H1 (cell line): ENCODE data around the gene ITPK1. TPM values are rescaled to one million over a fixed set of nuclear protein-coding genes. Genes with fewer than 3 reads are reported as not detected.
A peak's percentile ranks its signal among the peaks of the same experiment; 100 is the strongest.

Experiments
- ASH2L ChIP-seq: fragments of 200-600, 300-600 bp; sonication (generic); IDR thresholded peaks from one replicate; pipeline ENCODE4 v1.7.1; 2017; ENCODE audit warnings: low read length
- BACH1 ChIP-seq: IDR thresholded peaks from 2 replicates; pipeline ENCODE4 v1.6.1; 2012; ENCODE audit warnings: low read length, improper control_type of control experiment
- BCL11A ChIP-seq, 2 experiments: IDR thresholded peaks; one replicate each; pipeline ENCODE4 v1.6.1; 2011; ENCODE audit warnings: low read depth in 2 of 2, low read length in 2 of 2, mild to moderate bottlenecking in 2 of 2
- BRCA1 ChIP-seq: IDR thresholded peaks from 2 replicates; pipeline ENCODE4 v1.6.1; 2012; ENCODE audit warnings: low read depth, low read length, improper control_type of control experiment
- CEBPB ChIP-seq: IDR thresholded peaks from 2 replicates; pipeline ENCODE4 v1.6.1; 2012; ENCODE audit warnings: low read depth, low read length
- CHD1 ChIP-seq: IDR thresholded peaks from 2 replicates; pipeline ENCODE4 v1.6.1; 2012; ENCODE audit warnings: low read depth, low read length, improper control_type of control experiment
- CHD2 ChIP-seq: IDR thresholded peaks from 2 replicates; pipeline ENCODE4 v1.6.1; 2012; ENCODE audit warnings: low read length, improper control_type of control experiment
- GABPA ChIP-seq: IDR thresholded peaks from 2 replicates; pipeline ENCODE4 v1.6.1; 2011; ENCODE audit warnings: mild to moderate bottlenecking, low read length, moderate library complexity, borderline replicate concordance; ENCODE audit not compliant: insufficient read depth
- HDAC2 ChIP-seq, 2 experiments: fragments of 300-600 bp in 1 of 2; sonication (generic) in 1 of 2; IDR thresholded peaks; 2 replicates each; pipeline ENCODE4 v1.6.1; 2011 to 2012; ENCODE audit warnings: low read depth in 2 of 2, low read length in 2 of 2, mild to moderate bottlenecking in 2 of 2, moderate library complexity in 2 of 2, borderline replicate concordance in 1 of 2, inconsistent platforms in 1 of 2
- KDM4A ChIP-seq: IDR thresholded peaks from one replicate; pipeline ENCODE4 v1.7.1; 2012; ENCODE audit warnings: low read depth, mild to moderate bottlenecking, moderate library complexity, low read length, inconsistent platforms; ENCODE audit not compliant: severe bottlenecking
- MAFK ChIP-seq: IDR thresholded peaks from 2 replicates; pipeline ENCODE4 v1.6.1; 2012; ENCODE audit warnings: low read depth, mild to moderate bottlenecking, improper control_type of control experiment, low read length
- MAX ChIP-seq: IDR thresholded peaks from 2 replicates; pipeline ENCODE4 v1.6.1; 2012; ENCODE audit warnings: inconsistent platforms
- POLR2A ChIP-seq, 2 experiments: IDR thresholded peaks; 1 replicate in 1 of 2; 2 replicates in 1 of 2; pipeline ENCODE4 v1.6.1; 2011; ENCODE audit warnings: low read depth in 2 of 2, low read length in 2 of 2, mild to moderate bottlenecking in 2 of 2; ENCODE audit errors: control extremely low read depth in 1 of 2
- POLR2AphosphoS5 ChIP-seq: IDR thresholded peaks from 2 replicates; pipeline ENCODE4 v1.6.1; 2011; ENCODE audit warnings: low read depth, low read length
- RBBP5 ChIP-seq: IDR thresholded peaks from 2 replicates; pipeline ENCODE4 v1.7.1; 2012; ENCODE audit warnings: low read depth, mild to moderate bottlenecking, inconsistent platforms, low read length, moderate library complexity, borderline replicate concordance
- SIN3A ChIP-seq, 2 experiments: IDR thresholded peaks in 1 of 2; conservative IDR thresholded peaks in 1 of 2; 2 replicates each; pipeline ENCODE4 v1.6.1; 2011 to 2012; ENCODE audit warnings: low read length in 2 of 2, improper control_type of control experiment in 1 of 2, low read depth in 1 of 2, mild to moderate bottlenecking in 1 of 2
- TAF1 ChIP-seq: IDR thresholded peaks from 2 replicates; pipeline ENCODE4 v1.6.1; 2011; ENCODE audit warnings: mild to moderate bottlenecking, low read depth, low read length
- TAF7 ChIP-seq: optimal IDR thresholded peaks from 2 replicates; pipeline ENCODE3; 2011; ENCODE audit warnings: low read depth, mild to moderate bottlenecking, inconsistent platforms, low read length, moderate library complexity, borderline replicate concordance
- TBP ChIP-seq: IDR thresholded peaks from 2 replicates; pipeline ENCODE4 v1.6.1; 2011; ENCODE audit warnings: low read depth, low read length, improper control_type of control experiment
- TEAD4 ChIP-seq: IDR thresholded peaks from 2 replicates; pipeline ENCODE4 v1.6.1; 2012; ENCODE audit warnings: low read depth, low read length, inconsistent platforms, mixed read lengths
- YY1 ChIP-seq: IDR thresholded peaks from 2 replicates; pipeline ENCODE4 v1.6.1; 2011; ENCODE audit warnings: low read depth, mild to moderate bottlenecking, low read length
- ZNF274 ChIP-seq: IDR thresholded peaks from 2 replicates; pipeline ENCODE4 v1.7.0; 2012; ENCODE audit warnings: low read length, borderline replicate concordance; ENCODE audit errors: extremely low read depth
- polyA plus RNA-seq, 7 experiments: library from polyadenylated mRNA; depleted of rRNA in 3 of 7; stranded (reverse) in 5 of 7; unstranded in 2 of 7; fragments of >200 nt in 5 of 7; fragments of 200-250 nt in 2 of 7; gene quantifications; 1 replicate in 5 of 7; 2 replicates in 1 of 7; 4 replicates in 1 of 7; pipeline versions ENCODE4 v1.2.1 to v1.2.3, GENCODE V29; 2011 to 2013; ENCODE audit warnings: missing spikeins in 2 of 7, mixed read lengths in 2 of 7
- total RNA-seq: library from RNA; stranded (reverse); fragmentation: NEBNext Ultra II Directional; extraction: Animal tissue kit (Norgen Biotek cat#: 25700); gene quantifications from 2 replicates; pipeline ENCODE4 v1.2.1, GENCODE V29; 2021

Gene ITPK1
- total and polyA plus RNA-seq, 2 of the 8 experiments (the other 6 are each of a cell fraction or from before 2014, with no cell fraction given), result 108 to 143 TPM

GRCh38 chr14:92922883-92923743, 192.6 kb downstream of the ITPK1 start, which contains the start of gene CHGA (continued):
- TF ChIP-seq GABPA (no peak), POLR2A (IDR thresholded peaks at IDR 0.05; ENCODE audit: control extremely low read depth in 1 of 2, low read depth in 2 of 2, low read length in 2 of 2) (peak in 1 of 2 experiments; percentile 79; a peak in 2 of 3 replicates), TEAD4 (0 out of 2 replicates have a peak, but pooled peaks have one; percentile 8), TAF7 (no peak), RBBP5 (peak; percentile 78; the same call in 1 of the 2 replicates), KDM4A (peak; percentile 93), MAX (peak; percentile 74), BCL11A (IDR thresholded peaks at IDR 0.05; ENCODE audit: low read depth in 2 of 2, low read length in 2 of 2) (no peak), ZNF274 (no peak), TAF1 (peak; percentile 59; the same call in 1 of the 2 replicates), MAFK (no peak), HDAC2 (IDR thresholded peaks at IDR 0.05; ENCODE audit: borderline replicate concordance in 1 of 2, low read depth in 2 of 2, low read length in 2 of 2) (peak; percentile 71 to 90; a peak in 2 of 4 replicates), SIN3A (conservative IDR thresholded peaks at IDR 0.05 in 1 of 2, IDR thresholded peaks at IDR 0.05 in 1 of 2; ENCODE audit: low read depth in 1 of 2, low read length in 2 of 2) (peak; percentile 93 to 96), ASH2L (peak; percentile 41), BACH1 (no peak), TBP (peak; percentile 83), POLR2AphosphoS5 (peak; percentile 83; the same call in 1 of the 2 replicates), YY1 (no peak), CHD2 (peak; percentile 34; the same call in 1 of the 2 replicates), BRCA1 (no peak), CEBPB (0 out of 2 replicates have a peak, but pooled peaks have one; percentile 15), CHD1 (peak; percentile 35; the same call in 1 of the 2 replicates)
